Measurements from ENCODE around the gene MEFV. TPM values are rescaled to one million over a fixed set of nuclear protein-coding genes. Genes with fewer than 3 reads are reported as not detected.
A peak's percentile ranks its signal among the peaks of the same experiment; 100 is the strongest.

MEFV gene
- total RNA-seq, 1 donor from 2014 or later, result 0.49 TPM

GRCh38 chr16:3266873-3267537 is 10.6 kb upstream of the MEFV start:
- DNase-seq, result no peak
- peaks cover 68% of the 10 kb centered on the region for H3K9me3 ChIP-seq (replicated peaks)
- TF ChIP-seq CTCF (IDR thresholded peaks at IDR 0.05; ENCODE audit: borderline replicate concordance), result peak; percentile 61
- H3K27ac ChIP-seq (replicated peaks), result no peak overlapping the region
- H3K27me3 ChIP-seq (ENCODE audit: low read depth), result no peaks in the 10 kb centered on the region
- peaks cover 35% of the 10 kb centered on the region for H3K4me1 ChIP-seq
- intact Hi-C loops (cut with micrococcal nuclease), result no loop called here
- peaks cover 47% of the 10 kb centered on the region for H3K36me3 ChIP-seq
- no peak overlapping the region for H3K4me3 ChIP-seq

DNA sequence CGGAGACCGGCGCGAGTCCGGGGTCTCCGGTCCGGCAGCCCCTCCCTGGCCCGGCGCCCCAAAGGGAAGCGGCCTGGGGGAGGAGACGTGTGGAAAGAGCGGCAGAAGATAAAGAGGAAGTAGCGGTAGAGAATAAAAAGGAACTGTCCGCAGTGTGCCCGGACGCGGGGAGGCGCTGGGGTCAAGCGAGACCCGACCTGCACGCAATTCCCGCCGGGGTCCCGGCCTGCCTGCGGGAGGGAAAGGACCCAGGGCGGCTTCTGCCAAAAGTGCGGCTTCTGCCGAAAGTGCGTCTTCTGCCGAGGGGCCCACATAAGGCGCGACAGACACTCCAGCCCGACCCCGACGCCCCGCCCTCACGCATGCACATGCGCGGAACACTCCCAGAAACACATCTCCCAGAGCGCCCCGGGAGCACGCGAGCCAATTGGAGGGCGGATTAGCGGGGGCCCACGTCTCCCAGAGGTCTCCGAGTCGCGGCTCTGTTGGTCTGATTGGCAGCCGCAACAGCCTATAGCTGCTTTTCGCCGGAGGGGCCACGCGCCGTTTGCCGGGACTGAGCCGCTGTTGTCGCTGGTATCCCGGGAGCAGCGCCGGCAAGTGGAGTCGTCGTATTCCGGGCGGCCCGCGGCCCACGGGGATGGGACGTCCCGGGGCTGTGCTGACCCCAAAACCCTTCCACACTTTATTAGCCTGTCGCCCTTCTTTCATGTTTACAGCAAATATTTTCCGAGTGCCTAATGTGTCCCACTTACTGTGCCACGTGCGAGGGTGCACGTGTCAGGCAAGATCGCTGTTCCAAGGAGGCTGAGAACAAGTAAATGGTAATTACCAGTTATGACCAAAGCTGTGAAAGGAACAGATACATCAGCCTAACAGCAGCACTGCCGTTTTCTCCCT is 8.0 kb upstream of the MEFV start:
- Histone ChIP-seq H3K27me3 (ENCODE audit: low read depth) (no peaks in the 10 kb centered on the region), H3K4me1 (peaks cover 35% of the 10 kb centered on the region), H3K4me3 (peak overlapping the region; percentile 84), H3K27ac (replicated peaks) (peak overlapping the region; percentile 99), H3K9me3 (replicated peaks) (peaks cover 45% of the 10 kb centered on the region), H3K36me3 (peaks cover 45% of the 10 kb centered on the region)
- intact Hi-C loops (cut with micrococcal nuclease), result no loop called here
- DNase-seq, result peak; percentile 96
- TF ChIP-seq CTCF (IDR thresholded peaks at IDR 0.05; ENCODE audit: borderline replicate concordance), result peak; percentile 43

DNA sequence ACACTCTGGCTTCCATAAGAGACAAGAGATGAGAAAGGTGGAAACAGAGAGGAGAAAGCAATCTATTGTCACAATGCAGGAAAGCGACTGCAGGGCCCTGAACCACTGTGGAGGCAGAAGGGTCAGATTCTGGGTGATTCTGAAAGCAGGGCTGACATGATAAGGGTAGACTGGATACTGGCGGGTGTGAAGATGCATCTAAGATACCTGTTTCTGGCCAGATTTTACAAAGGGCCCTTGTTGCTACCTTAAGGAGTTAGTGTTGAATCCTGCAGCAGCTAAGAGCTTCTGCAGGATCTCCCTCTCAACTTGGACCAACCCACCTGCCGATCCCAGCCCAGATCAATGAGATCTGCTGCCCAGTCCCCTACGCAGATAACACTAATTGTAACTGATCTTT is 6.1 kb upstream of the MEFV start:
- H3K4me1 ChIP-seq, result peaks cover 35% of the 10 kb centered on the region
- peaks cover 26% of the 10 kb centered on the region for H3K9me3 ChIP-seq (replicated peaks)
- no peak overlapping the region for H3K4me3 ChIP-seq
- peak overlapping the region; percentile 99 for H3K27ac ChIP-seq (replicated peaks)
- no peaks in the 10 kb centered on the region for H3K27me3 ChIP-seq (ENCODE audit: low read depth)
- TF ChIP-seq CTCF (IDR thresholded peaks at IDR 0.05; ENCODE audit: borderline replicate concordance), result no peak
- peaks cover 27% of the 10 kb centered on the region for H3K36me3 ChIP-seq
- no peak for DNase-seq
- intact Hi-C loops (cut with micrococcal nuclease), result no loop called here

DNA sequence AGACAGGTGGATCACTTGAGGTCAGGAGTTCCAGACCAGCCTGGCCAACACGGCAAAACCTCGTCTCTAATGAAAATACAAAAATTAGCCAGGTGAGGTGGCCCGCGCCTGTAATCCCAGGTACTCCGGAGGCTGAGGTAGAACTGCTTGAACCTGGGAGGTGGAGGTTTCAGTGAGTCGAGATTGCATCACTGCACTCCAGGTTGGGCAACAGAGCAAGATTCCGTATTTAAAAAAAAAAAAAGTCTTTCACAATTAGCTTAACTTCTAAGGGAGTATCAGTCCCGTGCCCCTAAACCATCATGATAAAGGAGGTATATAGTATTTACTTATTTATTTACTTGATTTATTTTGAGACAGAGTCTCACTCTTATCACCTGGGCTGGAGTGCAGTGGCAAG is 3.4 kb upstream of the MEFV start:
- intact Hi-C loops (cut with micrococcal nuclease), result no loop called here
- no peak overlapping the region for H3K4me3 ChIP-seq
- H3K27ac ChIP-seq (replicated peaks), result no peak overlapping the region
- peaks cover under 1% of the 10 kb centered on the region for H3K9me3 ChIP-seq (replicated peaks)
- TF ChIP-seq CTCF (IDR thresholded peaks at IDR 0.05; ENCODE audit: borderline replicate concordance), result no peak
- peaks cover 15% of the 10 kb centered on the region for H3K4me1 ChIP-seq
- H3K27me3 ChIP-seq (ENCODE audit: low read depth), result peaks cover 20% of the 10 kb centered on the region
- H3K36me3 ChIP-seq, result no peaks in the 10 kb centered on the region
- no peak for DNase-seq

DNA sequence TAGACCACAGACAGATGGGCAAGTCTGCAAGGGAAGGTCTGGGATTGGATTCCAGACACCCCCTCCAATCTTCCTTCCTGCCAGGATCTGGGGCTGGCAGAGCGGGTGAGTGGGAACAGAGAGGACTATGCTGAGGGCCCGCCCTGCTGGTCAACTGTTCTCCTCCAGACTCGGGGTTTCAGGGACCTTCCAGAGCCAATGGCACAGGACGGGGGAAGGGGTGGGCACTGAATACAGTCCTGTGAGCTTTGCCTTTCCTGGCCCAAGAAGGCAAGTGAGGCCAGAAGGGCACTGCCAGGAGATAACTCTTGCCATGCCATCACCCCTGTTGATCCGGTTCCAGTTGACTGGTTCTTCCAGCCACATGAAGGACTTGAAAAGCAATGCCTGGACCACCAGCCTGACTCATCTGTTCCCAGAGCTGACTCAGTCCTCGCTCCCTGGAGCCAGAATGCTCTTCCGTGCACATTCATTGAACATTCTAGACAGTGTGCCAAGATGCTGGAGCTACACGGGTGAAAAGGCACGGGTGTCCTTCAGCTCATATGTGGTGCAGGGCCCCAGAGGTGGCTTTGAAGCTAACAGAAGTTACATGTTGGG is 533 bp upstream of the MEFV start:
- intact Hi-C loops (cut with micrococcal nuclease), result no loop called here
- H3K36me3 ChIP-seq, result no peaks in the 10 kb centered on the region
- peaks cover 40% of the 10 kb centered on the region for H3K27me3 ChIP-seq (ENCODE audit: low read depth)
- H3K9me3 ChIP-seq (replicated peaks), result no peaks in the 10 kb centered on the region
- no peak for DNase-seq
- no peak overlapping the region for H3K27ac ChIP-seq (replicated peaks)
- no peak for TF ChIP-seq CTCF (IDR thresholded peaks at IDR 0.05; ENCODE audit: borderline replicate concordance)
- H3K4me3 ChIP-seq, result no peak overlapping the region
- H3K4me1 ChIP-seq, result no peaks in the 10 kb centered on the region
